Measurements from ENCODE around the gene MPZL1.

Gene MPZL1

GRCh38 chr1:167678422-167678821, 43.4 kb upstream of the MPZL1 start:
- TF ChIP-seq CTCF (IDR thresholded peaks at IDR 0.05): no peak

- TF ChIP-seq CTCF (IDR thresholded peaks at IDR 0.05): no peak
These were observed 42.9 kb upstream of the MPZL1 start for GRCh38 chr1:167678838-167679237.

- no peak for TF ChIP-seq CTCF (IDR thresholded peaks at IDR 0.05)
These were observed 42.1 kb upstream of the MPZL1 start for GRCh38 chr1:167679714-167680113.

GRCh38 chr1:167681024-167681423, 40.8 kb upstream of the MPZL1 start:
- TF ChIP-seq CTCF (IDR thresholded peaks at IDR 0.05): no peak

- TF ChIP-seq CTCF (IDR thresholded peaks at IDR 0.05): no peak
These were observed 40.2 kb upstream of the MPZL1 start for GRCh38 chr1:167681451-167682098.

GRCh38 chr1:167683226-167683625, 38.6 kb upstream of the MPZL1 start:
- no peak for TF ChIP-seq CTCF (IDR thresholded peaks at IDR 0.05)

GRCh38 chr1:167683641-167684502, 37.9 kb upstream of the MPZL1 start:
- no peak for TF ChIP-seq CTCF (IDR thresholded peaks at IDR 0.05)

Measured in LNCAP (cell line).